NB4 (cell line): ENCODE measurements around the gene MZB1.
A peak's percentile ranks its signal among the peaks of the same experiment; 100 is the strongest.

Source experiments
- DNase-seq: peaks from one replicate; pipeline ENCODE4 v3.0.0; 2010; ENCODE audit warnings: low read depth
- H3K4me3 ChIP-seq: one replicate; pipeline ENCODE4 v1.5.1; 2011; ENCODE audit warnings: mild to moderate bottlenecking, low read depth, low read length, moderate library complexity
- CTCF ChIP-seq: IDR thresholded peaks from one replicate; pipeline ENCODE4 v1.5.1; 2012; ENCODE audit warnings: low read depth, low read length
- MYC ChIP-seq: IDR thresholded peaks from 2 replicates; pipeline ENCODE4 v1.6.1; 2011; ENCODE audit warnings: low read depth, low read length
- POLR2A ChIP-seq: IDR thresholded peaks from 2 replicates; pipeline ENCODE4 v1.6.1; 2011; ENCODE audit warnings: mild to moderate bottlenecking; ENCODE audit not compliant: insufficient read length; ENCODE audit errors: extremely low read depth
- TF ChIP-seq, protein P1 (sequence below): IDR thresholded peaks from 2 replicates; pipeline ENCODE4 v1.6.1; 2011; ENCODE audit warnings: low read depth, low read length

Gene MZB1

DNA sequence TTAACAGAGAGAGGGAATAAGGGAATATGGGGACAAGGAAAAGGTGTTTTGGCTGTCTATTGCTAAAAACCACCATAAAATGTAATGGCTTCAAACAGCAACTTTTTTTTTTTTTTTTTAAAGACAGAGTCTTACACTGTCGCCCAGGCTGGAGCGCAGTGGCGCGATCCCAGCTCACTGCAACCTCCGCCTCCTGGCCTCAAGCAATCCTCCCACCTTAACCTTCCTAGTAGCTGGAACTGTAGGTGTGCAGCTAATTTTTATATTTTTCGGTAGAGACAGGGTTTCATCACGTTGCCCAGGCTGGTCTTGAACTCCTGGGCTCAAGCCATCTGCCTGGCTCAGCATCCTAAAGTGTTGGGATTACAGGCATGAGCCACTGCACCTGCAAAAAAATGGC is 18.5 kb upstream of the MZB1 start:
- TF ChIP-seq, protein P1, sequence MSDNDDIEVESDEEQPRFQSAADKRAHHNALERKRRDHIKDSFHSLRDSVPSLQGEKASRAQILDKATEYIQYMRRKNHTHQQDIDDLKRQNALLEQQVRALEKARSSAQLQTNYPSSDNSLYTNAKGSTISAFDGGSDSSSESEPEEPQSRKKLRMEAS = no peak
- TF ChIP-seq MYC (no peak), POLR2A (no peak), CTCF (no peak)
- H3K4me3 ChIP-seq = no peak overlapping the region
- no peak for DNase-seq

GRCh38 chr5:139407517-139407916 is 17.8 kb upstream of the MZB1 start:
- peak; percentile 76 for DNase-seq
- no peak for TF ChIP-seq POLR2A
- no peak for TF ChIP-seq MYC
- no peak for TF ChIP-seq CTCF
- TF ChIP-seq, protein P1 = no peak
- no peak overlapping the region for H3K4me3 ChIP-seq

DNA sequence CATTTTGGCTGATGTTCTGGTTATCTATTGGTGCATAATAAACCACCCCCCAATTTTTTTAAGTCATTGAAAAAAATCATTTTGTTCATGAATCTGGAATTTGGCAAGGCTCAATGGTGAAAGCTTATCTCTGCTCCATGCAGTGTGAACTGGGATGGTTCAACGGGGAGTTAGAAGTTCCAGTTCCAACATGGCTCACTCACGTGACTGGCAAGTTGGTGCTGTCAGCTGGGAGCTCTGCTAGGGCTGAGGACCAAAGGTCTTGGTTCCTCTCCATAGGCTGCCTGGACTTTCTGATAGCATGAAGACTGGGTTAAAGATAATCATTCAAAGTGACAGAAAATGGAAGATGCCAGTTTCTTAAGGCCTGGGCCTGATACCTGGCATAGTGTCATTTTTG is 17.2 kb upstream of the MZB1 start:
- TF ChIP-seq CTCF (no peak), POLR2A (no peak), MYC (no peak)
- TF ChIP-seq, protein P1 = no peak
- DNase-seq = no peak
- no peak overlapping the region for H3K4me3 ChIP-seq

DNA sequence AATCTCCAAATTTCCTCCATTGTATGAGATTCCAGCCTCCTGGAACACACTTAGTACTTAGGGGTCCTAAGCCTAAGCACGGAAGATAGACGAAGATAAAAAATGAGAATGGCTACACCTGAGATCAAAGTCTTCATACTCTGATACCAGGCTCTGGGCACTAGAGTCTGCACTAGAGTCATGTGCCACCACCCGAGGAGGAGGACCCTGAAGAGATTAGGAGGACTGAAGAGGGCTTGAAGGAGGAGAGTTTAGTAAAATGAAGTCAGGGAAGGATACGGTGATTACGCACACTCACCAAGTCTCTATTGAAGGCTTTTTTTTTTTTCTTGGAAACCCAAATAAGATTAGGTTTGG is 14.7 kb upstream of the MZB1 start:
- DNase-seq = no peak
- no peak for TF ChIP-seq CTCF
- no peak for TF ChIP-seq MYC
- TF ChIP-seq POLR2A = no peak
- TF ChIP-seq, protein P1 = 0 out of 2 replicates have a peak, but pooled peaks have one; percentile 7
- H3K4me3 ChIP-seq = peak overlapping the region; percentile 27

DNA sequence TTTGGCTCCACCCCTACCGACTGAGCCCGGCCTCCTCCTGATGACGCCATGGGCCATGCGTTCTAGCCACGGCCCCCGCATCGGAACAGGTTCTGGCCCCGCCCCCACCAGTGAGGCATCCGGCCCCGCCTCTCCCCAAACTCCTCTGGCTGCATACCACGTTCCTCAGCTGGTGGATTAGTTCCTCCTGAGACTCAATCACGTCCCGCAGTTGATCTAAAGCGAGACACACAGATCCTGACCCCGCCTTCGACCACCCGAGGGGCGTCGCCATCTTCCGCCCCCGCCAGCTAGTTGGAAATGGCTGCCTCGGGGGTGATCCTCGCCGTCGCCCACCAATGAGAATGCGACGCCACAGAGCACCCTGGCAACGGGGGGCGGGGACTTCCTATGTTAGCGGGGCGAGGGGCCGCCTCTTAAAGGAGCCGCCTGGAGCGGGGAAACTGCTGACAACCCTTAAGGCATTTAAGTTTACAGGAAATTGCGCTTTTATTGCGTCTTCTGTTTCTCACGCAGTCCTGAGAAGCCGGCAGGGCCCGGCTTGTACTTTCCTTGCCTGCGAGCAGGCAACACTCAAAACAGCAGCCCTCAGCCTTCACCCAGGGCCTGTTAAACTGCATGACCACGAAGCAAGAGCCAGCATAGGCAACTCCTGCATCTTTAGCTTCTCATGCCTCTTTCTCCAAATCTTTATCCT is 14.2 kb upstream of the MZB1 start, which contains the start of gene SPATA24:
Gene SPATA24 (minus strand): TSS at position 303 of the 697 bp plus-strand sequence. CDS start 29 bp downstream, at position 274.
- DNase-seq = peak; percentile 98
- peak within 1 kb of the TSS; percentile 65 for H3K4me3 ChIP-seq
- peak; percentile 77 for TF ChIP-seq MYC
- TF ChIP-seq POLR2A = no peak
- TF ChIP-seq, protein P1 = peak; percentile 79

DNA sequence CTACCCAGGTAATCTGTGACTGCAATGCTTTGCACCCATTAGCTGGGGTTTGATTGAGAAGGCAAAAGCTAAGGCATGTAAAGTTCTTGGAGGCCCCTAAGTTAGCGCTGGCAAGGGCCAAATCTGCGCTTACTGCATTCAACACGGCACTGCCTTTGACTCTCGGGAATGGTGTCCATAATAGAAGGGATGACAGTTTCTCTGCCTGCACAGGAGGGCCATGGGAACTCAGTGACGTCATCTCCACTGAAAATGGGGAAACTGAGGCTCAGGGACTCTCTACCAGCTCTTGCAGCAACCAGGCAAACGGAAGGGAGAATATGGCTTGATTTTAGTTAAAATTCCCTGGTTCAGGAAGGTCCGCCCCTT is 13.7 kb upstream of the MZB1 start:
- no peak for TF ChIP-seq MYC
- TF ChIP-seq, protein P1 = no peak
- TF ChIP-seq CTCF = no peak
- no peak for TF ChIP-seq POLR2A
- H3K4me3 ChIP-seq = peak overlapping the region; percentile 65
- DNase-seq = no peak
